K562 (cell line): Measurements from ENCODE around the gene MYADML2. TPM values are rescaled to one million over a fixed set of nuclear protein-coding genes. Genes with fewer than 3 reads are reported as not detected.

Experiments used
- ARNT ChIP-seq, 2 experiments: fragments of 450-650 bp; IDR thresholded peaks; 2 replicates each; pipeline ENCODE4 v1.6.1; 2016; ENCODE audit warnings: mild to moderate bottlenecking in 1 of 2
- BRCA1 ChIP-seq, 2 experiments: fragments of 450-650 bp in 1 of 2; sonication (generic) in 1 of 2; formaldehyde crosslinking in 1 of 2; IDR thresholded peaks; 2 replicates each; pipeline versions ENCODE4 v1.5.0 to v1.6.1; 2017 to 2020; ENCODE audit warnings: mild to moderate bottlenecking in 1 of 2, missing genetic modification reagents in 1 of 2
- BRF1 ChIP-seq: IDR thresholded peaks from 3 replicates; pipeline ENCODE4 v1.6.1; 2011; ENCODE audit warnings: borderline replicate concordance, mild to moderate bottlenecking; ENCODE audit not compliant: insufficient read length; ENCODE audit errors: extremely low read depth
- COPS2 ChIP-seq: fragments of 450-650 bp; conservative IDR thresholded peaks from 2 replicates; pipeline ENCODE4 v1.6.1; 2016; ENCODE audit warnings: mild to moderate bottlenecking, moderate library complexity
- CREM ChIP-seq: IDR thresholded peaks from 2 replicates; pipeline ENCODE4 v1.6.1; 2014; ENCODE audit warnings: antibody characterized with exemption, low read depth
- CTBP1 ChIP-seq: fragments of 450-650 bp; IDR thresholded peaks from 2 replicates; pipeline ENCODE4 v1.6.1; 2016; ENCODE audit warnings: borderline replicate concordance
- ELF1 ChIP-seq: fragments of 200-800 bp; sonication (Bioruptor generic); IDR thresholded peaks from 2 replicates; pipeline ENCODE4 v1.6.1; 2016; ENCODE audit warnings: missing genetic modification characterization, missing compliant biosample characterization
- HDAC1 ChIP-seq, 2 experiments: fragments of 450-650 bp; IDR thresholded peaks; 2 replicates each; pipeline ENCODE4 v1.6.1; 2016 to 2017; ENCODE audit warnings: inconsistent platforms in 1 of 2, mild to moderate bottlenecking in 1 of 2, moderate library complexity in 1 of 2
- HEY1 ChIP-seq: fragments of 250-450 bp; sonication (Bioruptor Pico); IDR thresholded peaks from 2 replicates; pipeline ENCODE4 v1.5.0; 2020; ENCODE audit warnings: mild to moderate bottlenecking, moderate library complexity, borderline replicate concordance
- HMG20A ChIP-seq: fragments of 450-650 bp; formaldehyde crosslinking; conservative IDR thresholded peaks from 2 replicates; pipeline ENCODE4 v1.4.0; 2020; ENCODE audit warnings: mild to moderate bottlenecking, mixed read lengths
- HNRNPL ChIP-seq: fragments of 200-400 bp; formaldehyde crosslinking; IDR thresholded peaks from 2 replicates; pipeline ENCODE4 v1.6.1; 2017; ENCODE audit warnings: low read depth, mild to moderate bottlenecking, low read length
- HSF4 ChIP-seq: fragments of 250-450 bp; sonication (Bioruptor Pico); IDR thresholded peaks from 2 replicates; pipeline ENCODE4 v2.1.2; 2022; ENCODE audit warnings: mild to moderate bottlenecking, moderate library complexity, borderline replicate concordance
- KHSRP ChIP-seq: fragments of 450-650 bp; IDR thresholded peaks from 2 replicates; pipeline ENCODE4 v1.6.1; 2017
- MAX ChIP-seq: sonication (generic); formaldehyde crosslinking; IDR thresholded peaks from 2 replicates; pipeline ENCODE4 v1.9.0; 2022; ENCODE audit warnings: mild to moderate bottlenecking, missing genetic modification reagents
- MCM7 ChIP-seq, 2 experiments: fragments of 450-650 bp; IDR thresholded peaks; 2 replicates each; pipeline ENCODE4 v1.6.1; 2016 to 2018
- MED1 ChIP-seq: sonication (generic); formaldehyde crosslinking; IDR thresholded peaks from 2 replicates; pipeline ENCODE4 v1.8.1; 2023; ENCODE audit warnings: missing genetic modification reagents, borderline replicate concordance
- MEIS2 ChIP-seq: fragments of 450-650 bp; IDR thresholded peaks from 2 replicates; pipeline ENCODE4 v1.6.1; 2014; ENCODE audit warnings: mild to moderate bottlenecking; ENCODE audit not compliant: partially characterized antibody
- NCOA2 ChIP-seq, 2 experiments: fragments of 450-650 bp; IDR thresholded peaks; 2 replicates each; pipeline ENCODE4 v1.6.1; 2018; ENCODE audit warnings: mild to moderate bottlenecking in 2 of 2, moderate library complexity in 1 of 2; ENCODE audit not compliant: partially characterized antibody in 2 of 2
- NFIC ChIP-seq: fragments of 450-650 bp; IDR thresholded peaks from 2 replicates; pipeline ENCODE4 v1.6.1; 2017; ENCODE audit warnings: mild to moderate bottlenecking, inconsistent platforms
- POLR2AphosphoS5 ChIP-seq: IDR thresholded peaks from 2 replicates; pipeline ENCODE4 v1.6.1; 2011; ENCODE audit warnings: mild to moderate bottlenecking, low read depth, low read length, moderate library complexity; ENCODE audit not compliant: control insufficient read depth, insufficient read depth
- RFX5 ChIP-seq: IDR thresholded peaks from 2 replicates; pipeline ENCODE4 v1.6.1; 2011; ENCODE audit warnings: low read depth, mild to moderate bottlenecking, improper control_type of control experiment, low read length
- SMAD1 ChIP-seq: fragments of 150-350 bp; IDR thresholded peaks from 2 replicates; pipeline ENCODE4 v1.6.1; 2014; ENCODE audit warnings: low read length, low read depth; ENCODE audit not compliant: partially characterized antibody
- SMAD2 ChIP-seq: fragments of 150-350 bp; IDR thresholded peaks from 2 replicates; pipeline ENCODE4 v1.6.1; 2014; ENCODE audit warnings: low read depth, mild to moderate bottlenecking, low read length
- SNIP1 ChIP-seq: fragments of 450-650 bp; IDR thresholded peaks from 2 replicates; pipeline ENCODE4 v1.7.1; 2017; ENCODE audit warnings: low read depth, mild to moderate bottlenecking
- SNRNP70 ChIP-seq: fragments of 200-400 bp; formaldehyde crosslinking; optimal IDR thresholded peaks from 2 replicates; pipeline ENCODE3; 2017; ENCODE audit warnings: low read depth, low read length
- ZC3H11A ChIP-seq: IDR thresholded peaks from 2 replicates; pipeline ENCODE4 v1.6.1; 2012; ENCODE audit warnings: low read depth, low read length, improper control_type of control experiment
- ZC3H8 ChIP-seq: fragments of 450-650 bp; IDR thresholded peaks from 2 replicates; pipeline ENCODE4 v1.6.1; 2017
- ZFP36 ChIP-seq: fragments of 150-350 bp; IDR thresholded peaks from 2 replicates; pipeline ENCODE4 v1.6.1; 2018; ENCODE audit warnings: low read length, low read depth; ENCODE audit not compliant: partially characterized antibody
- ZFX ChIP-seq: sonication (generic); formaldehyde crosslinking; IDR thresholded peaks from 2 replicates; pipeline ENCODE4 v1.8.0; 2022; ENCODE audit warnings: mild to moderate bottlenecking, missing genetic modification reagents, moderate library complexity
- ZNF146 ChIP-seq: IDR thresholded peaks from one replicate; pipeline ENCODE4 v1.6.1; 2018; ENCODE audit warnings: missing compliant biosample characterization; ENCODE audit not compliant: unreplicated experiment
- ZNF197 ChIP-seq: fragments of 200-800 bp; sonication (Bioruptor generic); IDR thresholded peaks from 2 replicates; pipeline ENCODE4 v1.6.1; 2016; ENCODE audit warnings: low read depth, missing genetic modification characterization, missing compliant biosample characterization
- ZNF507 ChIP-seq: conservative IDR thresholded peaks from 2 replicates; pipeline ENCODE4 v1.6.1; 2017; ENCODE audit warnings: missing genetic modification characterization, missing compliant biosample characterization
- polyA plus RNA-seq, 8 experiments: library from polyadenylated mRNA; depleted of rRNA in 4 of 8; stranded (reverse) in 5 of 8; unstranded in 3 of 8; fragments of >200 nt; fragmentation: Nextera tagmentation in 2 of 8; fragmentation: Illumina TruSeq in 1 of 8; extraction: Ambion mirVana in 2 of 8; extraction: Trizol in 1 of 8; gene quantifications; 2 replicates each; pipeline versions ENCODE4 v1.2.1 to v1.2.3, GENCODE V29; 2011 to 2014; ENCODE audit warnings: inconsistent platforms in 1 of 8, missing spikeins in 1 of 8
- total RNA-seq, 7 experiments: library from RNA; depleted of rRNA in 6 of 7; stranded (reverse); fragments of >200 nt in 6 of 7; fragmentation: Illumina TruSeq in 2 of 7; extraction: Trizol in 2 of 7; gene quantifications; 2 replicates each; pipeline versions ENCODE4 v1.2.1 to v1.2.3, GENCODE V29; 2011 to 2021; ENCODE audit warnings: low replicate concordance in 1 of 7

MYADML2 gene
- total and polyA plus RNA-seq, 9 of the 15 experiments (the other 6 are each of a cell fraction or from before 2014, with no cell fraction given) = not detected

GRCh38 chr17:81926451-81927151 is 20.4 kb downstream of the MYADML2 start (continued):
- TF ChIP-seq SNIP1 = no peak
- no peak for TF ChIP-seq MCM7 (IDR thresholded peaks at IDR 0.05)
- no peak for TF ChIP-seq RFX5
- TF ChIP-seq POLR2AphosphoS5 = no peak
- TF ChIP-seq HSF4 (CRISPR knock-in tag) = no peak
- TF ChIP-seq SMAD2 = no peak
- TF ChIP-seq MED1 (CRISPR knock-in tag) = no peak
- TF ChIP-seq ZNF507 (tag) = no peak
- no peak for TF ChIP-seq ZFP36
- TF ChIP-seq KHSRP = no peak
- TF ChIP-seq CTBP1 = 0 out of 2 replicates have a peak, but pooled peaks have one; percentile 10
- no peak for TF ChIP-seq SNRNP70
- TF ChIP-seq MEIS2 = no peak
- no peak; the same call in 1 of the 2 replicates for TF ChIP-seq ZFX
- peak; percentile 64; the same call in 1 of the 2 replicates for TF ChIP-seq CREM
- no peak for TF ChIP-seq BRCA1 (IDR thresholded peaks at IDR 0.05)
- no peak for TF ChIP-seq BRCA1 (CRISPR knock-in tag; IDR thresholded peaks at IDR 0.05)
- no peak for TF ChIP-seq COPS2
- TF ChIP-seq HNRNPL = no peak
- TF ChIP-seq SMAD1 = no peak
- no peak for TF ChIP-seq ZNF146
- TF ChIP-seq NCOA2 (IDR thresholded peaks at IDR 0.05; ENCODE audit: partially characterized antibody in 2 of 2) = no peak
- TF ChIP-seq BRF1 = no peak
- TF ChIP-seq HMG20A (CRISPR knock-in tag) = no peak
- no peak for TF ChIP-seq ZNF197 (CRISPR knock-in tag)
- TF ChIP-seq NFIC = peak; percentile 27; the same call in 1 of the 2 replicates
- TF ChIP-seq ZC3H8 = no peak
- no peak for TF ChIP-seq HEY1 (CRISPR knock-in tag)
- peak in 1 of 2 experiments; percentile 50; a peak in 2 of 4 replicates for TF ChIP-seq HDAC1 (IDR thresholded peaks at IDR 0.05)
- peak; percentile 22; the same call in 1 of the 2 replicates for TF ChIP-seq MAX (CRISPR knock-in tag)
- no peak for TF ChIP-seq ZC3H11A
- peak; percentile 64 for TF ChIP-seq ELF1 (tag)
- no peak for TF ChIP-seq ARNT (IDR thresholded peaks at IDR 0.05)
